Measurements from ENCODE around the gene SFTPA1. TPM values are rescaled to one million over a fixed set of nuclear protein-coding genes. Genes with fewer than 3 reads are reported as not detected.
"Not testable (repeated sequence)": the region's sequence is repeated elsewhere in the genome, so short reads cannot be mapped to it uniquely, and the experiment has no call there.

Gene SFTPA1
- total RNA-seq, 1 donor from 2014 or later: not detected

- Mint-ChIP-seq H3K36me3 (ENCODE audit: low read depth, unreplicated experiment) (peaks cover 5% of the 10 kb centered on the region), H3K4me1 (ENCODE audit: low read depth, unreplicated experiment) (no peaks in the 10 kb centered on the region), H3K9me3 (ENCODE audit: unreplicated experiment) (peaks cover 1% of the 10 kb centered on the region)
These were observed 21.9 kb upstream of the SFTPA1 start for GRCh38 chr10:79588800-79589199.

DNA sequence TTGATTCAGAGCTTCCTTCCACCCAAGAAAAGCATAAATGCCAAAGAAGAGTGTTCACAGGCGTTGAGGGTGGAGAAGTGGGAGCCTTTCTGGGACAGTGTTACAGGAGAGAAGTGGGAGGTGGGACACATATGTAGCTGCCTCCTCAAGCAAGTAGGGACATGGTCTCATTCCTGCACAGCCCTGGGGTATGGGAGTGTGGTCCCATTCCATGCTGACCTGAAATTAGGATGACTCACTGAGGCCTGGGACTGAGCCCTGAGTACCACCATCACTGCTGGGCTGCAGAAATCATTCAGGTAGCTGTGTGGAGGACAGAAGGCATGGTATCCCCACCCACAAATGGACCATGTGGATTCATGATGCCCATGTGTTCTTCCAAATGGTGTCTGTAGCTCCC is 17.4 kb upstream of the SFTPA1 start:
- Histone ChIP-seq H3K79me2 (ENCODE audit: insufficient read depth, low read length) (no peaks in the 10 kb centered on the region), H3K4me2 (ENCODE audit: low read length) (no peak overlapping the region), H3K4me1 (ENCODE audit: insufficient read depth, low read length) (no peaks in the 10 kb centered on the region), H4K20me1 (ENCODE audit: insufficient read depth, low read length) (no peaks in the 10 kb centered on the region), H2AFZ (ENCODE audit: low read depth, low read length) (no peak overlapping the region), H3K9ac (ENCODE audit: low read length) (no peak overlapping the region), H3K9me3 (ENCODE audit: insufficient read depth, low read depth, low read length) (no peaks in the 10 kb centered on the region), H3K27me3 (ENCODE audit: insufficient read depth, low read length) (no peaks in the 10 kb centered on the region), H3K27ac (ENCODE audit: low read depth, low read length) (no peak overlapping the region), H3K36me3 (ENCODE audit: insufficient read depth, low read length) (no peaks in the 10 kb centered on the region), H3K4me3 (ENCODE audit: insufficient read depth, low read depth, low read length) (no peak overlapping the region)
- TF ChIP-seq, protein P1, sequence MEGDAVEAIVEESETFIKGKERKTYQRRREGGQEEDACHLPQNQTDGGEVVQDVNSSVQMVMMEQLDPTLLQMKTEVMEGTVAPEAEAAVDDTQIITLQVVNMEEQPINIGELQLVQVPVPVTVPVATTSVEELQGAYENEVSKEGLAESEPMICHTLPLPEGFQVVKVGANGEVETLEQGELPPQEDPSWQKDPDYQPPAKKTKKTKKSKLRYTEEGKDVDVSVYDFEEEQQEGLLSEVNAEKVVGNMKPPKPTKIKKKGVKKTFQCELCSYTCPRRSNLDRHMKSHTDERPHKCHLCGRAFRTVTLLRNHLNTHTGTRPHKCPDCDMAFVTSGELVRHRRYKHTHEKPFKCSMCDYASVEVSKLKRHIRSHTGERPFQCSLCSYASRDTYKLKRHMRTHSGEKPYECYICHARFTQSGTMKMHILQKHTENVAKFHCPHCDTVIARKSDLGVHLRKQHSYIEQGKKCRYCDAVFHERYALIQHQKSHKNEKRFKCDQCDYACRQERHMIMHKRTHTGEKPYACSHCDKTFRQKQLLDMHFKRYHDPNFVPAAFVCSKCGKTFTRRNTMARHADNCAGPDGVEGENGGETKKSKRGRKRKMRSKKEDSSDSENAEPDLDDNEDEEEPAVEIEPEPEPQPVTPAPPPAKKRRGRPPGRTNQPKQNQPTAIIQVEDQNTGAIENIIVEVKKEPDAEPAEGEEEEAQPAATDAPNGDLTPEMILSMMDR (IDR thresholded peaks at IDR 0.05; ENCODE audit: insufficient read depth, low read depth, low read length): no peak
- no peak for TF ChIP-seq EZH2 (IDR thresholded peaks at IDR 0.05; ENCODE audit: insufficient read depth, low read length)
- FAIRE-seq (no peak), DNase-seq (ENCODE audit: low read depth) (no peak)
- Mint-ChIP-seq H3K27me3 (ENCODE audit: low read depth, unreplicated experiment) (peaks cover 28% of the 10 kb centered on the region), H3K4me3 (ENCODE audit: unreplicated experiment) (no peak overlapping the region), H3K4me1 (ENCODE audit: low read depth, unreplicated experiment) (no peaks in the 10 kb centered on the region), H3K36me3 (ENCODE audit: low read depth, unreplicated experiment) (no peaks in the 10 kb centered on the region), H3K9me3 (ENCODE audit: unreplicated experiment) (peaks cover 4% of the 10 kb centered on the region), H3K27ac (ENCODE audit: unreplicated experiment) (no peak overlapping the region)

More at GRCh38 chr10:79588800-79589199, 21.9 kb upstream of the SFTPA1 start:
- Histone ChIP-seq H3K9me3 (ENCODE audit: insufficient read depth, low read depth, low read length) (no peaks in the 10 kb centered on the region), H4K20me1 (ENCODE audit: insufficient read depth, low read length) (no peaks in the 10 kb centered on the region), H3K27me3 (ENCODE audit: insufficient read depth, low read length) (peaks cover 3% of the 10 kb centered on the region), H3K9ac (ENCODE audit: low read length) (no peak overlapping the region), H3K4me2 (ENCODE audit: low read length) (no peak overlapping the region), H3K4me3 (ENCODE audit: insufficient read depth, low read depth, low read length) (no peak overlapping the region), H3K36me3 (ENCODE audit: insufficient read depth, low read length) (no peaks in the 10 kb centered on the region), H3K27ac (ENCODE audit: low read depth, low read length) (no peak overlapping the region), H3K79me2 (ENCODE audit: insufficient read depth, low read length) (no peaks in the 10 kb centered on the region), H2AFZ (ENCODE audit: low read depth, low read length) (no peak overlapping the region), H3K4me1 (ENCODE audit: insufficient read depth, low read length) (no peaks in the 10 kb centered on the region)
- TF ChIP-seq, protein P1 (IDR thresholded peaks at IDR 0.05; ENCODE audit: insufficient read depth, low read depth, low read length): no peak
- TF ChIP-seq EZH2 (IDR thresholded peaks at IDR 0.05; ENCODE audit: insufficient read depth, low read length): no peak
- Mint-ChIP-seq H3K27ac (ENCODE audit: unreplicated experiment) (no peak overlapping the region), H3K4me3 (ENCODE audit: unreplicated experiment) (no peak overlapping the region), H3K27me3 (ENCODE audit: low read depth, unreplicated experiment) (peaks cover 43% of the 10 kb centered on the region)
- no peak for DNase-seq (ENCODE audit: low read depth)
- FAIRE-seq: no peak

GRCh38 chr10:79594565-79594964 is 16.2 kb upstream of the SFTPA1 start:
- not testable (repeated sequence) for H3K36me3 Mint-ChIP-seq (ENCODE audit: low read depth, unreplicated experiment); H3K27ac Mint-ChIP-seq (ENCODE audit: unreplicated experiment); H3K27ac ChIP-seq (ENCODE audit: low read depth, low read length); H3K9me3 Mint-ChIP-seq (ENCODE audit: unreplicated experiment); H3K4me3 ChIP-seq (ENCODE audit: insufficient read depth, low read depth, low read length); DNase-seq (ENCODE audit: low read depth); H3K27me3 ChIP-seq (ENCODE audit: insufficient read depth, low read length); H3K36me3 ChIP-seq (ENCODE audit: insufficient read depth, low read length); H3K9ac ChIP-seq (ENCODE audit: low read length); H3K4me1 Mint-ChIP-seq (ENCODE audit: low read depth, unreplicated experiment); H3K9me3 ChIP-seq (ENCODE audit: insufficient read depth, low read depth, low read length); FAIRE-seq; H3K4me1 ChIP-seq (ENCODE audit: insufficient read depth, low read length); H3K4me3 Mint-ChIP-seq (ENCODE audit: unreplicated experiment); H2AFZ ChIP-seq (ENCODE audit: low read depth, low read length); H3K4me2 ChIP-seq (ENCODE audit: low read length); H3K79me2 ChIP-seq (ENCODE audit: insufficient read depth, low read length); H4K20me1 ChIP-seq (ENCODE audit: insufficient read depth, low read length)
- peaks cover 19% of the 10 kb centered on the region for H3K27me3 Mint-ChIP-seq (ENCODE audit: low read depth, unreplicated experiment)

Measured in astrocyte (in vitro differentiated cells and primary cell).